ENCODE data around the gene SMAP1.

The SMAP1 gene

DNA sequence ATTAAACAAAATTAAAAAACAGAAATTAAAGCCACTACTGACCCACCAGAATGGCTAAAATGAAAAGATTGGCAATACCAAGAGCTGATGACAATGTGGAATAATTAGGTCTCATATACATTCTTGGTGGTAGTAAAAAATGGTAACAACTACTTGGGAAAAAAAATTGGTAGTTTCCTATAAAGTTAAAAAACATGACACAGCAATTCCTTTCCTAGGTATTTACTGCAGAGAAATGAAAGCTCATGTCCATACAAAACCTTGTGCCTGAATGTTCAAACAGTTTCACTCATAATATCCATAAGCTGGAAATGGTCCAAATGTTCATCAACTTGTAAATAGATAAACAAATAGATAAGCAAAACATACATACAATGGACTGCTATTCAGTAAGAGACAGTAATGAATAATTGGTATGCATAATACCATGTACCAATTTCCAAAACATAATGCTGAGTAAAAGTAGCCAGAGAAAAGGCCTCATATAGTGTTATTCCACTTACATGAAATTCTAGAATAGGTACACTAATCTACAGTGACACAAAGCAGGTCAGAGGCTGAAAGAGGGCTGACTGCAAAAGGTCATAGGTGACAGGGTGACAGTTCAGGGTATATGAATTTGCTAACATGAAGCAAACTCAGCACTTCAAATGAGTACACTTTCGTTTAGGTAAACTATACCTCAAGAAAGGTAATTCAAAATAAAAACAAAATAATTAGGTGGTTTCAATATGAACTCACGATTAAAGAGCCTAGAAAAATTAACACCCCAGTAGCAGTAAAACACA, 236.2 kb downstream of the SMAP1 start:
- no peak for DNase-seq

DNA sequence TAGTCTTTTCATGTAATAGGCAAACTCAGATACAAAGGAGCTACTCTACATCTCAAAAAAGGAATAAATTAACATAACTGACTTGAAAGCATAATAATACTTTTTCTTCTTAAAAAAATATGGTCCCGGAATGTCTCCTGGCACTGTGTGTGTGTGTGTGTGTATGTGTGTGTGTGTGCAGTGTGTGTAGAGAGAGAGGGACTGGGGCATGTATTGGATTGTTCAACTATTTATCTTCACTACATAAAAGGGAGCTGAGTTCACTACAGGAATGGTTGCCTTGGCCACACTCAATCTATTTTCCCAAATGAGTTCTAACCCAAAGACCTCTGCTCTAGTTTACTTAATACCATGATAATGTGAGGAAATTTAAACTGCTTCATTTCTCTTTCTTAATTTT, 238.1 kb downstream of the SMAP1 start:
- no peak for DNase-seq
